ENCODE results near the gene LIME1. TPM values are rescaled to one million over a fixed set of nuclear protein-coding genes. Genes with fewer than 3 reads are reported as not detected.

Gene LIME1
- polyA plus RNA-seq, 2 of the 4 experiments (the other 2 are of a cell fraction): 2.5 to 6.5 TPM

- no peaks in the 10 kb centered on the region for H3K4me1 ChIP-seq
- ChIA-PET CTCF (interaction anchor here (0.6 to 1.1 kb wide), 3 partner anchors 11 to 115 kb away, joined by 3 read pairs; no protein-coding TSS in a partner anchor), POLR2A (no interaction called here)
- no peak overlapping the region for H3K4me2 ChIP-seq
- no peak overlapping the region for H3K4me3 ChIP-seq
- H3K27ac ChIP-seq: no peak overlapping the region
- TF ChIP-seq CBX8 (IDR thresholded peaks at IDR 0.05): no peak
- TF ChIP-seq KDM1A (IDR thresholded peaks at IDR 0.05; ENCODE audit: low read depth): no peak
- TF ChIP-seq ZFP36 (IDR thresholded peaks at IDR 0.05; ENCODE audit: borderline replicate concordance, partially characterized antibody): no peak
- TF ChIP-seq TP53 (CRISPR knock-in tag; IDR thresholded peaks at IDR 0.05): no peak
- no peak for TF ChIP-seq TFCP2L1 (CRISPR knock-in tag; IDR thresholded peaks at IDR 0.05)
- no peak for TF ChIP-seq PBX3 (IDR thresholded peaks at IDR 0.05)
- no peak for TF ChIP-seq HDAC2 (IDR thresholded peaks at IDR 0.05)
- no peak for TF ChIP-seq FOSL2 (IDR thresholded peaks at IDR 0.05)
- TF ChIP-seq FOSL2 (CRISPR knock-in tag; IDR thresholded peaks at IDR 0.05): no peak
- TF ChIP-seq RARB (CRISPR knock-in tag; IDR thresholded peaks at IDR 0.05): no peak
- TF ChIP-seq CTCF (IDR thresholded peaks at IDR 0.05): no peak
- no peak for TF ChIP-seq HOXB5 (CRISPR knock-in tag; IDR thresholded peaks at IDR 0.05)
- TF ChIP-seq EHMT2 (IDR thresholded peaks at IDR 0.05; ENCODE audit: low read depth): no peak
- TF ChIP-seq SMC3 (IDR thresholded peaks at IDR 0.05): no peak
- no peak for TF ChIP-seq KDM5A (IDR thresholded peaks at IDR 0.05)
- no peak for TF ChIP-seq HMGXB4 (CRISPR knock-in tag; IDR thresholded peaks at IDR 0.05; ENCODE audit: borderline replicate concordance)
- 97% methylated on average over 11 of the region's 11 CpGs for WGBS (ENCODE audit: missing lambda C conversion rate)
- no peak for DNase-seq (ENCODE audit: low read depth in 1 of 2, low spot score in 1 of 2)
- no peak for ATAC-seq
- FAIRE-seq: no peak
- no peaks in the 10 kb centered on the region for H3K9me3 ChIP-seq
Measured at GRCh38 chr20:63748934-63749270, 12.4 kb downstream of the LIME1 start.

- Histone ChIP-seq H3K4me2 (no peak overlapping the region), H3K4me1 (no peaks in the 10 kb centered on the region), H3K27ac (no peak overlapping the region), H3K4me3 (no peak overlapping the region), H3K9me3 (no peaks in the 10 kb centered on the region)
- ChIA-PET POLR2A (interaction anchor here (1.1 to 1.8 kb wide), 2 partner anchors 8 to 115 kb away, joined by 5 to 7 read pairs; partner anchors contain the start of gene TPD52L2), CTCF (interaction anchor here (0.6 to 3.9 kb wide), 3 partner anchors 9 to 25 kb away, joined by 3 to 12 read pairs (median 3); no protein-coding TSS in a partner anchor)
- DNase-seq (ENCODE audit: low read depth in 1 of 2, low spot score in 1 of 2): no peak
- FAIRE-seq: no peak
- no peak for TF ChIP-seq SREBF2 (IDR thresholded peaks at IDR 0.05)
- no peak for TF ChIP-seq PHF8 (IDR thresholded peaks at IDR 0.05; ENCODE audit: borderline replicate concordance, low read depth)
- TF ChIP-seq CBX8 (IDR thresholded peaks at IDR 0.05): no peak
- TF ChIP-seq ZC3H11A (IDR thresholded peaks at IDR 0.05): no peak
- no peak for TF ChIP-seq KDM1A (IDR thresholded peaks at IDR 0.05; ENCODE audit: low read depth)
- TF ChIP-seq KDM5A (IDR thresholded peaks at IDR 0.05): no peak
- TF ChIP-seq POLR2AphosphoS2 (conservative IDR thresholded peaks at IDR 0.05; ENCODE audit: low read length): no peak
- no peak for TF ChIP-seq CHD2 (IDR thresholded peaks at IDR 0.05; ENCODE audit: low read length, partially characterized antibody)
- TF ChIP-seq HOXA7 (CRISPR knock-in tag; IDR thresholded peaks at IDR 0.05): no peak
- no peak for TF ChIP-seq HOXB5 (CRISPR knock-in tag; IDR thresholded peaks at IDR 0.05)
- no peak for TF ChIP-seq MAX (IDR thresholded peaks at IDR 0.05)
- ATAC-seq: no peak
- WGBS (ENCODE audit: missing lambda C conversion rate): 91% methylated on average over 16 of the region's 16 CpGs
Measured at GRCh38 chr20:63749597-63750508, 13.4 kb downstream of the LIME1 start.
